CD4-positive, alpha-beta T cell treated with Interleukin-1 beta for 1 hour (primary cell): ENCODE measurements around the gene NUDT4.
"Not testable (repeated sequence)": the region's sequence is repeated elsewhere in the genome, so short reads cannot be mapped to it uniquely, and the experiment has no call there.

Experiments
- DNase-seq, 2 donors: peaks; one replicate each; pipeline ENCODE4 v3.0.0-alpha.2; 2020 to 2022

NUDT4 gene

GRCh38 chr12:93402333-93403311 is 24.9 kb downstream of the NUDT4 start:
- no peak for DNase-seq

- DNase-seq, result no peak
Observed at GRCh38 chr12:93403988-93404803, 26.5 kb downstream of the NUDT4 start.

- no peak for DNase-seq
Observed at GRCh38 chr12:93404961-93405849, 27.5 kb downstream of the NUDT4 start.

- no peak for DNase-seq
Observed at GRCh38 chr12:93407054-93407962, 29.6 kb downstream of the NUDT4 start.

- no peak for DNase-seq
Observed at GRCh38 chr12:93407963-93408283, 30.2 kb downstream of the NUDT4 start.

GRCh38 chr12:93408813-93409212 is 31.1 kb downstream of the NUDT4 start:
- DNase-seq, result no peak

- not testable (repeated sequence) for DNase-seq
Observed at GRCh38 chr12:93409343-93410187, 31.8 kb downstream of the NUDT4 start.

- DNase-seq, result not testable (repeated sequence)
Observed at GRCh38 chr12:93411060-93411459, 33.3 kb downstream of the NUDT4 start.

- DNase-seq, result not testable (repeated sequence)
Observed at GRCh38 chr12:93412396-93412795, 34.7 kb downstream of the NUDT4 start.

- DNase-seq, result no peak
Observed at GRCh38 chr12:93413064-93413463, 35.3 kb downstream of the NUDT4 start.

GRCh38 chr12:93415723-93416464 is 38.2 kb downstream of the NUDT4 start:
- no peak for DNase-seq

- DNase-seq, result no peak
Observed at GRCh38 chr12:93417967-93418480, 40.3 kb downstream of the NUDT4 start.

GRCh38 chr12:93419388-93420034 is 41.8 kb downstream of the NUDT4 start:
- peak in 1 of 2 donors; percentile 54 for DNase-seq

GRCh38 chr12:93422050-93422449 is 44.3 kb downstream of the NUDT4 start:
- no peak for DNase-seq

GRCh38 chr12:93425736-93426411 is 48.1 kb downstream of the NUDT4 start:
- DNase-seq, result no peak

- DNase-seq, result no peak
Observed at GRCh38 chr12:93426412-93426805, 48.7 kb downstream of the NUDT4 start.

- no peak for DNase-seq
Observed at GRCh38 chr12:93427779-93428564, 50.2 kb downstream of the NUDT4 start.

GRCh38 chr12:93429448-93429847 is 51.7 kb downstream of the NUDT4 start:
- DNase-seq, result no peak
